ENCODE results near the gene MAML3.

GRCh38 chr4:139841464-139842195, 312.4 kb downstream of the MAML3 start:
- TF ChIP-seq CTCF (IDR thresholded peaks at IDR 0.05) = no peak
- no peak for TF ChIP-seq POLR2A (IDR thresholded peaks at IDR 0.05)
